ENCODE measurements around the gene VAMP8.

GRCh38 chr2:85575739-85576138, 1.6 kb upstream of the VAMP8 start:
- TF ChIP-seq ATF3 (CRISPR knock-in tag; conservative IDR thresholded peaks at IDR 0.05) (no peak), ATF6 (CRISPR knock-in tag; IDR thresholded peaks at IDR 0.05) (no peak), CTCF (IDR thresholded peaks at IDR 0.05) (no peak), MAX (CRISPR knock-in tag; IDR thresholded peaks at IDR 0.05) (no peak), NFATC4 (CRISPR knock-in tag; IDR thresholded peaks at IDR 0.05) (no peak)
